SU-DHL-6 (cell line): Measurements from ENCODE around the gene ZNF579.

ENCODE experiments used
- H2AFZ ChIP-seq: fragments of 200-600 bp; sonication (generic); 2 replicates; pipeline ENCODE4 v1.6.1; 2014; ENCODE audit warnings: low read depth, mild to moderate bottlenecking, moderate library complexity, mixed read lengths, antibody characterized with exemption, low read length; ENCODE audit not compliant: severe bottlenecking
- H3F3A ChIP-seq: fragments of 200-600 bp; shearing (Covaris generic); 2 replicates; pipeline ENCODE4 v1.6.0; 2016; ENCODE audit warnings: antibody characterized with exemption, mild to moderate bottlenecking; ENCODE audit not compliant: insufficient read depth
- H3K27ac ChIP-seq: fragments of 200-600 bp; sonication (generic); 2 replicates; pipeline ENCODE4 v1.5.1; 2016; ENCODE audit warnings: low read depth, mild to moderate bottlenecking, low read length, moderate library complexity, mixed read lengths
- H3K27me3 ChIP-seq: fragments of 200-600 bp; sonication (generic), shearing (Covaris generic); 2 replicates; pipeline ENCODE4 v1.6.0; 2014; ENCODE audit warnings: mild to moderate bottlenecking, low read length
- H3K36me3 ChIP-seq: fragments of 200-600 bp; sonication (generic); 2 replicates; pipeline ENCODE4 v1.6.1; 2014; ENCODE audit warnings: mild to moderate bottlenecking, low read length, mixed read lengths
- H3K4me2 ChIP-seq: fragments of 300-600, 200-600 bp; shearing (Covaris generic), sonication (generic); 2 replicates; pipeline ENCODE4 v1.6.0; 2014; ENCODE audit warnings: low read length, low read depth, mild to moderate bottlenecking; ENCODE audit not compliant: poor library complexity, severe bottlenecking
- H3K4me3 ChIP-seq: fragments of 200-600 bp; sonication (generic); 2 replicates; pipeline ENCODE4 v1.5.1; 2014; ENCODE audit warnings: antibody characterized with exemption, low read length, mild to moderate bottlenecking, mixed read lengths; ENCODE audit not compliant: insufficient read depth, poor library complexity, severe bottlenecking
- H3K79me2 ChIP-seq: fragments of 200-600 bp; sonication (generic); 2 replicates; pipeline ENCODE4 v1.6.1; 2014; ENCODE audit warnings: mild to moderate bottlenecking, low read length, moderate library complexity; ENCODE audit not compliant: insufficient read depth
- H3K9ac ChIP-seq: fragments of 200-600 bp; sonication (generic); 2 replicates; pipeline ENCODE4 v1.7.0; 2014; ENCODE audit warnings: mild to moderate bottlenecking, low read length
- H3K9me2 ChIP-seq: fragments of 200-600 bp; sonication (generic); replicated peaks from 2 replicates; pipeline ENCODE4 v1.6.1; 2014; ENCODE audit warnings: low read length; ENCODE audit not compliant: insufficient read depth
- H3K9me3 ChIP-seq: fragments of 200-600 bp; sonication (generic); 2 replicates; pipeline ENCODE4 v1.6.1; 2014; ENCODE audit warnings: low read length, mixed read lengths; ENCODE audit not compliant: insufficient read depth
- H4K20me1 ChIP-seq: fragments of 200-600 bp; sonication (generic); 2 replicates; pipeline ENCODE4 v1.6.1; 2014; ENCODE audit warnings: low read depth, mild to moderate bottlenecking, antibody characterized with exemption, low read length, moderate library complexity, mixed read lengths
- CTCF ChIP-seq: fragments of 200-600 bp; sonication (generic); IDR thresholded peaks from one replicate; pipeline ENCODE4 v1.5.1; 2017; ENCODE audit warnings: antibody characterized with exemption, mild to moderate bottlenecking, low read length, moderate library complexity; ENCODE audit not compliant: insufficient read depth, poor library complexity, severe bottlenecking
- EZH2phosphoT487 ChIP-seq: fragments of 200-600 bp; sonication (generic), shearing (Covaris generic); conservative IDR thresholded peaks from 2 replicates; pipeline ENCODE4 v1.6.1; 2018; ENCODE audit warnings: mild to moderate bottlenecking, antibody characterized with exemption, low read length, moderate library complexity, mixed read lengths

The ZNF579 gene

GRCh38 chr19:55530996-55531395, 49.7 kb downstream of the ZNF579 start:
- Histone ChIP-seq H4K20me1 (no peaks in the 10 kb centered on the region), H3K27ac (no peak overlapping the region), H3K79me2 (no peaks in the 10 kb centered on the region), H3K4me2 (no peak overlapping the region), H3K36me3 (no peaks in the 10 kb centered on the region), H3K9me2 (no peaks in the 10 kb centered on the region), H3K4me3 (no peak overlapping the region), H3K9me3 (no peaks in the 10 kb centered on the region), H3F3A (no peaks in the 10 kb centered on the region), H2AFZ (no peak overlapping the region), H3K9ac (no peak overlapping the region), H3K27me3 (no peaks in the 10 kb centered on the region)
- no peak for TF ChIP-seq EZH2phosphoT487
- no peak for TF ChIP-seq CTCF

- H3F3A ChIP-seq, result no peaks in the 10 kb centered on the region
- no peaks in the 10 kb centered on the region for H3K36me3 ChIP-seq
- TF ChIP-seq CTCF (no peak), EZH2phosphoT487 (no peak)
- no peaks in the 10 kb centered on the region for H3K79me2 ChIP-seq
- no peak overlapping the region for H2AFZ ChIP-seq
- H3K4me2 ChIP-seq, result no peak overlapping the region
- no peak overlapping the region for H3K27ac ChIP-seq
- no peaks in the 10 kb centered on the region for H3K9me3 ChIP-seq
- H3K4me3 ChIP-seq, result no peak overlapping the region
- H3K9ac ChIP-seq, result no peak overlapping the region
- no peaks in the 10 kb centered on the region for H3K9me2 ChIP-seq
- no peaks in the 10 kb centered on the region for H4K20me1 ChIP-seq
- H3K27me3 ChIP-seq, result no peaks in the 10 kb centered on the region
These were observed 50.9 kb downstream of the ZNF579 start for GRCh38 chr19:55529636-55530234.

GRCh38 chr19:55528030-55528803, 52.4 kb downstream of the ZNF579 start:
- Histone ChIP-seq H3K36me3 (no peaks in the 10 kb centered on the region), H2AFZ (no peak overlapping the region), H3K27ac (no peak overlapping the region), H3K79me2 (no peaks in the 10 kb centered on the region), H3K9ac (no peak overlapping the region), H3K4me3 (no peak overlapping the region), H3F3A (no peaks in the 10 kb centered on the region), H3K4me2 (no peak overlapping the region), H3K9me2 (no peaks in the 10 kb centered on the region), H3K9me3 (no peaks in the 10 kb centered on the region), H4K20me1 (no peaks in the 10 kb centered on the region), H3K27me3 (no peaks in the 10 kb centered on the region)
- TF ChIP-seq EZH2phosphoT487, result no peak
- TF ChIP-seq CTCF, result no peak
